PC-9 (cell line): ENCODE results near the gene PI4K2A.

Experiments
- EZH2 ChIP-seq: fragments of 200-600 bp; sonication (generic); IDR thresholded peaks from 2 replicates; pipeline ENCODE4 v1.8.0; 2017; ENCODE audit warnings: antibody characterized with exemption, low read depth
- TF ChIP-seq, protein P1 (sequence below): fragments of 200-600 bp; sonication (generic); conservative IDR thresholded peaks from 2 replicates; pipeline ENCODE4 v1.6.1; 2017; ENCODE audit warnings: mixed run types, antibody characterized with exemption, mild to moderate bottlenecking, moderate library complexity

GRCh38 chr10:97724341-97724941 lies 84.0 kb downstream of the PI4K2A start:
- TF ChIP-seq, protein P1, sequence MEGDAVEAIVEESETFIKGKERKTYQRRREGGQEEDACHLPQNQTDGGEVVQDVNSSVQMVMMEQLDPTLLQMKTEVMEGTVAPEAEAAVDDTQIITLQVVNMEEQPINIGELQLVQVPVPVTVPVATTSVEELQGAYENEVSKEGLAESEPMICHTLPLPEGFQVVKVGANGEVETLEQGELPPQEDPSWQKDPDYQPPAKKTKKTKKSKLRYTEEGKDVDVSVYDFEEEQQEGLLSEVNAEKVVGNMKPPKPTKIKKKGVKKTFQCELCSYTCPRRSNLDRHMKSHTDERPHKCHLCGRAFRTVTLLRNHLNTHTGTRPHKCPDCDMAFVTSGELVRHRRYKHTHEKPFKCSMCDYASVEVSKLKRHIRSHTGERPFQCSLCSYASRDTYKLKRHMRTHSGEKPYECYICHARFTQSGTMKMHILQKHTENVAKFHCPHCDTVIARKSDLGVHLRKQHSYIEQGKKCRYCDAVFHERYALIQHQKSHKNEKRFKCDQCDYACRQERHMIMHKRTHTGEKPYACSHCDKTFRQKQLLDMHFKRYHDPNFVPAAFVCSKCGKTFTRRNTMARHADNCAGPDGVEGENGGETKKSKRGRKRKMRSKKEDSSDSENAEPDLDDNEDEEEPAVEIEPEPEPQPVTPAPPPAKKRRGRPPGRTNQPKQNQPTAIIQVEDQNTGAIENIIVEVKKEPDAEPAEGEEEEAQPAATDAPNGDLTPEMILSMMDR = no peak
- no peak for TF ChIP-seq EZH2
